Nephron (organoid): ENCODE measurements around the gene DNAJB11.

ENCODE experiments used
- H3K27ac Mint-ChIP-seq, 3 experiments: 2 replicates each; pipeline ENCODE4 v1.8.0; 2020; ENCODE audit warnings: mixed read lengths in 3 of 3, mild to moderate bottlenecking in 2 of 3, moderate library complexity in 1 of 3
- H3K27me3 Mint-ChIP-seq: 2 replicates; pipeline ENCODE4 v1.8.0; 2021; ENCODE audit warnings: low read depth, mild to moderate bottlenecking, moderate library complexity, mixed read lengths
- H3K36me3 Mint-ChIP-seq: 2 replicates; pipeline ENCODE4 v1.8.0; 2020; ENCODE audit warnings: low read depth, mixed read lengths
- H3K4me1 Mint-ChIP-seq: 2 replicates; pipeline ENCODE4 v1.8.0; 2020; ENCODE audit warnings: mixed read lengths
- H3K4me3 Mint-ChIP-seq, 3 experiments: 2 replicates each; pipeline ENCODE4 v1.8.0; 2020; ENCODE audit warnings: mild to moderate bottlenecking in 3 of 3, mixed read lengths in 3 of 3, moderate library complexity in 2 of 3
- H3K9me3 Mint-ChIP-seq: 2 replicates; pipeline ENCODE4 v1.8.0; 2020; ENCODE audit warnings: mixed read lengths
- CTCF ChIP-seq, 3 experiments: fragments of 200-600 bp; sonication (generic); IDR thresholded peaks; one replicate each; pipeline ENCODE4 v1.5.0; 2021; ENCODE audit warnings: antibody characterized with exemption in 3 of 3; ENCODE audit not compliant: unreplicated experiment in 3 of 3

Gene DNAJB11

GRCh38 chr3:186608624-186609215, 38.2 kb downstream of the DNAJB11 start:
- no peak overlapping the region for H3K4me3 Mint-ChIP-seq
- no peaks in the 10 kb centered on the region for H3K36me3 Mint-ChIP-seq
- no peak for TF ChIP-seq CTCF (IDR thresholded peaks at IDR 0.05; ENCODE audit: unreplicated experiment in 3 of 3)
- H3K4me1 Mint-ChIP-seq, result no peaks in the 10 kb centered on the region
- no peak overlapping the region for H3K27ac Mint-ChIP-seq
- peaks cover 18% of the 10 kb centered on the region for H3K27me3 Mint-ChIP-seq
- H3K9me3 Mint-ChIP-seq, result no peaks in the 10 kb centered on the region

- H3K27ac Mint-ChIP-seq, result no peak overlapping the region
- no peaks in the 10 kb centered on the region for H3K9me3 Mint-ChIP-seq
- H3K4me3 Mint-ChIP-seq, result no peak overlapping the region
- peaks cover 24% of the 10 kb centered on the region for H3K27me3 Mint-ChIP-seq
- H3K4me1 Mint-ChIP-seq, result no peaks in the 10 kb centered on the region
- TF ChIP-seq CTCF (IDR thresholded peaks at IDR 0.05; ENCODE audit: unreplicated experiment in 3 of 3), result no peak
- H3K36me3 Mint-ChIP-seq, result no peaks in the 10 kb centered on the region
Measured at GRCh38 chr3:186609247-186609868, 38.8 kb downstream of the DNAJB11 start.

- Mint-ChIP-seq H3K4me1 (peaks cover 7% of the 10 kb centered on the region), H3K4me3 (no peak overlapping the region), H3K36me3 (no peaks in the 10 kb centered on the region), H3K9me3 (no peaks in the 10 kb centered on the region), H3K27ac (no peak overlapping the region), H3K27me3 (peaks cover 31% of the 10 kb centered on the region)
- no peak for TF ChIP-seq CTCF (IDR thresholded peaks at IDR 0.05; ENCODE audit: unreplicated experiment in 3 of 3)
Measured at GRCh38 chr3:186612065-186612464, 41.5 kb downstream of the DNAJB11 start.

- Mint-ChIP-seq H3K27ac (no peak within 1 kb of the TSS), H3K36me3 (no peaks in the 10 kb centered on the region), H3K27me3 (peaks cover 40% of the 10 kb centered on the region), H3K4me1 (peaks cover 15% of the 10 kb centered on the region), H3K4me3 (no peak within 1 kb of the TSS), H3K9me3 (no peaks in the 10 kb centered on the region)
- no peak for TF ChIP-seq CTCF (IDR thresholded peaks at IDR 0.05; ENCODE audit: unreplicated experiment in 3 of 3)
Measured at GRCh38 chr3:186612721-186613636, 42.5 kb downstream of the DNAJB11 start, which contains the start of gene AHSG. Gene AHSG (plus strand): TSS chr3:186613060. CDS start chr3:186613142, 82 bp downstream.

GRCh38 chr3:186613637-186614265, 43.2 kb downstream of the DNAJB11 start:
- no peaks in the 10 kb centered on the region for H3K36me3 Mint-ChIP-seq
- H3K9me3 Mint-ChIP-seq, result no peaks in the 10 kb centered on the region
- no peak overlapping the region for H3K4me3 Mint-ChIP-seq
- no peak for TF ChIP-seq CTCF (IDR thresholded peaks at IDR 0.05; ENCODE audit: unreplicated experiment in 3 of 3)
- peaks cover 20% of the 10 kb centered on the region for H3K4me1 Mint-ChIP-seq
- H3K27me3 Mint-ChIP-seq, result peaks cover 48% of the 10 kb centered on the region
- no peak overlapping the region for H3K27ac Mint-ChIP-seq
